Neural crest cell (in vitro differentiated cells): ENCODE data around the gene KCNH6. TPM values are rescaled to one million over a fixed set of nuclear protein-coding genes. Genes with fewer than 3 reads are reported as not detected.

Source experiments
- DNase-seq: peaks from one replicate; pipeline ENCODE4 v3.0.0; 2021; ENCODE audit warnings: low read depth, mixed read lengths, low spot score
- H3K27ac Mint-ChIP-seq: one replicate; pipeline ENCODE4 v1.8.0; 2021; ENCODE audit warnings: mild to moderate bottlenecking, mixed read lengths; ENCODE audit not compliant: unreplicated experiment
- H3K27me3 Mint-ChIP-seq: 2 replicates; pipeline ENCODE4 v1.8.0; 2021; ENCODE audit warnings: low read depth, mild to moderate bottlenecking, mixed read lengths
- H3K36me3 Mint-ChIP-seq: 2 replicates; pipeline ENCODE4 v1.8.0; 2021; ENCODE audit warnings: low read depth, mild to moderate bottlenecking, mixed read lengths
- H3K4me1 Mint-ChIP-seq: 2 replicates; pipeline ENCODE4 v1.8.0; 2021; ENCODE audit warnings: mixed read lengths
- H3K4me3 Mint-ChIP-seq: one replicate; pipeline ENCODE4 v1.8.0; 2021; ENCODE audit warnings: mild to moderate bottlenecking, mixed read lengths
- H3K9me3 Mint-ChIP-seq: 2 replicates; pipeline ENCODE4 v1.8.0; 2021; ENCODE audit warnings: mixed read lengths
- total RNA-seq: library from RNA; stranded (reverse); gene quantifications from 2 replicates; pipeline ENCODE4 v1.2.1, GENCODE V29; 2021
- TF ChIP-seq, protein P1 (sequence below): fragments of 200-600 bp; sonication (generic); conservative IDR thresholded peaks from 2 replicates; pipeline ENCODE4 v1.5.0; 2021; ENCODE audit warnings: antibody characterized with exemption, mild to moderate bottlenecking

Gene KCNH6
- total RNA-seq, 1 donor from 2014 or later: 0.12 TPM

DNA sequence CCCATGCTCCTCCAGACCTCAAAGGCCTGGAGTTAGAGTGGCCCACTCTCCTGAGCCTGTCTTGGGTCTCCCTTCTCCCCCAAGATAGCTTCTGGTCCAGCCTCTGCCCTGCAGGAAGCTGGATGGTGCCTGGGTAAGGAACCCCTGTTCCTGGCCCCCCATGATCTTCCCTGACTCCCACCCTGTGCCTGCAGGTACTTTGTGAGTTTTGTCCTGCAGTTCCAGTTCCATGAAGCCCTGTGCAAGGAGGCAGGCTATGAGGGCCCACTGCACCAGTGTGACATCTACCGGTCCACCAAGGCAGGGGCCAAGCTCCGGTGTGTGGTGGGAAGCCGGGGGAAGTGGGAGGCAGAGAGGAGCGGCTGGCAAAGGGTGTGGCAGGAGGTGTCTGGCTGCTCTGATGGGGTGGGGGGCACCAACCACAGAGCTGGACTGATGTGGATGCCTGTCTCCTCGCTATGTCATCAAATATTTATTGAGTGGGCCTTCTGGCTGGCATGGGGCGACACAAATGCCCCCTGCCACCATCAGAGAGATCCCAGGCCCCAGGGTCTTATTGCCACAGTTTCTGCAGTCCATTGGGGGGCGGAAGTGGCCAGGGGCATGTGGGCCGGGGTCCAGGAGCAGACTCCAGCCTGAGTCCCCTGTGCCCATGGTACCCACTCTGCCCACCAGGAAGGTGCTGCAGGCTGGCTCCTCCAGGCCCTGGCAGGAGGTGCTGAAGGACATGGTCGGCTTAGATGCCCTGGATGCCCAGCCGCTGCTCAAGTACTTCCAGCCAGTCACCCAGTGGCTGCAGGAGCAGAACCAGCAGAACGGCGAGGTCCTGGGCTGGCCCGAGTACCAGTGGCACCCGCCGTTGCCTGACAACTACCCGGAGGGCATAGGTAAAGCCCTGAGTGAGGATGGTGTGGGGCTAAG lies 39.2 kb upstream of the KCNH6 start:
- Mint-ChIP-seq H3K27ac (no peak overlapping the region), H3K9me3 (no peaks in the 10 kb centered on the region), H3K27me3 (peaks cover 15% of the 10 kb centered on the region), H3K4me3 (no peak overlapping the region), H3K36me3 (no peaks in the 10 kb centered on the region), H3K4me1 (no peaks in the 10 kb centered on the region)
- TF ChIP-seq, protein P1, sequence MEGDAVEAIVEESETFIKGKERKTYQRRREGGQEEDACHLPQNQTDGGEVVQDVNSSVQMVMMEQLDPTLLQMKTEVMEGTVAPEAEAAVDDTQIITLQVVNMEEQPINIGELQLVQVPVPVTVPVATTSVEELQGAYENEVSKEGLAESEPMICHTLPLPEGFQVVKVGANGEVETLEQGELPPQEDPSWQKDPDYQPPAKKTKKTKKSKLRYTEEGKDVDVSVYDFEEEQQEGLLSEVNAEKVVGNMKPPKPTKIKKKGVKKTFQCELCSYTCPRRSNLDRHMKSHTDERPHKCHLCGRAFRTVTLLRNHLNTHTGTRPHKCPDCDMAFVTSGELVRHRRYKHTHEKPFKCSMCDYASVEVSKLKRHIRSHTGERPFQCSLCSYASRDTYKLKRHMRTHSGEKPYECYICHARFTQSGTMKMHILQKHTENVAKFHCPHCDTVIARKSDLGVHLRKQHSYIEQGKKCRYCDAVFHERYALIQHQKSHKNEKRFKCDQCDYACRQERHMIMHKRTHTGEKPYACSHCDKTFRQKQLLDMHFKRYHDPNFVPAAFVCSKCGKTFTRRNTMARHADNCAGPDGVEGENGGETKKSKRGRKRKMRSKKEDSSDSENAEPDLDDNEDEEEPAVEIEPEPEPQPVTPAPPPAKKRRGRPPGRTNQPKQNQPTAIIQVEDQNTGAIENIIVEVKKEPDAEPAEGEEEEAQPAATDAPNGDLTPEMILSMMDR: no peak
- no peak for DNase-seq

DNA sequence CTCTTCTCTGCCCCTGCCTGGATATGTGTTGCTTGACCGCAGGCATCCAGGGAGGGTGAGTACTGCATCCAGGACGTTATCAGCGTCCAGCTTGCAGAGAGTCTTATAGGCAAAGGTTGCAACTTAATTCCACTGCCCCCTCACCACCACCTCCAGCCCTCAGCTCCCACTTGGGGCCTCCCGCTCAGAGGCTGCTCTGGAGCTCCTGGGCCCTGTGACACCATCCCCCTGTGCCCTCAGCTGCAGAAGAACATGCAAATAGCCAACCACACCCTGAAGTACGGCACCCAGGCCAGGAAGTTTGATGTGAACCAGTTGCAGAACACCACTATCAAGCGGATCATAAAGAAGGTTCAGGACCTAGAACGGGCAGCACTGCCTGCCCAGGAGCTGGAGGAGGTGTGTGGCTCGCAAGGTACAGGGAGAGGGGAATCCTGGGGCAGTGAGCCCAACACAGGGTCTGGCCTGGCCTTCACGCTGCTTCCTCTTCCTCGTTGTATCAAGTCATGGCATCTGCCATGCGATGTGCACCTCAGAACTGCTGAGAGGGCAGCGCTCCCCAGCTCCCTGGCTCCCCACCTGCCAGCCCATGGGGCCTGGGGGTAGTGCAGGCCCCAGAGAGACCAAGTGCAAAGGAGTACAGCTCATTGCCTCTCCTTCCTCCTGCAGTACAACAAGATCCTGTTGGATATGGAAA lies 36.7 kb upstream of the KCNH6 start:
- peak overlapping the region; percentile 44 for H3K27ac Mint-ChIP-seq
- H3K36me3 Mint-ChIP-seq: no peaks in the 10 kb centered on the region
- TF ChIP-seq, protein P1: no peak
- H3K4me3 Mint-ChIP-seq: no peak overlapping the region
- no peaks in the 10 kb centered on the region for H3K4me1 Mint-ChIP-seq
- peaks cover 11% of the 10 kb centered on the region for H3K27me3 Mint-ChIP-seq
- H3K9me3 Mint-ChIP-seq: no peaks in the 10 kb centered on the region
- DNase-seq: no peak

DNA sequence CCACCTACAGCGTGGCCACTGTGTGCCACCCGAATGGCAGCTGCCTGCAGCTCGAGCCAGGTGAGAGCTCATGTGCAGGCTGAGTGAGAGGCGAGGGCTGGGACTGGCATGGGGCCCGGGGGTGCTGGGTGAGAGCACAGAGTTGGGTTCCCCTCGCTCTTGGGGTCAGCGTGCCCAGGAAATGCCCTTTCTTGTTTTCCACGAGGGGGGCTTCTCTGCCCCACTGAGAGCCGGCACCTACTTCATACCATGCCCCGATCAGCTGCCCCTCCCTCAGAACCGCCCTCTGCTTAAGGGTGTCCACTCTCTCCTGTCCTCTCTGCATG lies 36.2 kb upstream of the KCNH6 start:
- H3K27me3 Mint-ChIP-seq: peaks cover 11% of the 10 kb centered on the region
- H3K4me3 Mint-ChIP-seq: no peak overlapping the region
- H3K36me3 Mint-ChIP-seq: no peaks in the 10 kb centered on the region
- TF ChIP-seq, protein P1: no peak
- no peaks in the 10 kb centered on the region for H3K4me1 Mint-ChIP-seq
- no peaks in the 10 kb centered on the region for H3K9me3 Mint-ChIP-seq
- DNase-seq: no peak
- H3K27ac Mint-ChIP-seq: no peak overlapping the region

DNA sequence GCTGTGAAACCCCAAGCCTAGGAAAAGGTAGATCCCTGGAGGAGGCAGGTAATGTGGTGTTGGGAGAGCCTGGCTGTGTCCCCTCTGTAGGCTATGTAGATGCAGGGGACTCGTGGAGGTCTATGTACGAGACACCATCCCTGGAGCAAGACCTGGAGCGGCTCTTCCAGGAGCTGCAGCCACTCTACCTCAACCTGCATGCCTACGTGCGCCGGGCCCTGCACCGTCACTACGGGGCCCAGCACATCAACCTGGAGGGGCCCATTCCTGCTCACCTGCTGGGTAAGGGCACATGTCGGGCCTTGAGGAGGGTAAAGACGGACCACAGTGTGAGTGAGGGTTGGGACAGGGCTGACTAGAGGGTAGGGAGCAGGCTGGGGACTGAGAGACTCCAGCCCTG lies 34.3 kb upstream of the KCNH6 start:
- H3K4me1 Mint-ChIP-seq: no peaks in the 10 kb centered on the region
- H3K9me3 Mint-ChIP-seq: no peaks in the 10 kb centered on the region
- no peak overlapping the region for H3K27ac Mint-ChIP-seq
- H3K36me3 Mint-ChIP-seq: no peaks in the 10 kb centered on the region
- no peak overlapping the region for H3K4me3 Mint-ChIP-seq
- TF ChIP-seq, protein P1: no peak
- H3K27me3 Mint-ChIP-seq: peaks cover 8% of the 10 kb centered on the region
- DNase-seq: no peak

DNA sequence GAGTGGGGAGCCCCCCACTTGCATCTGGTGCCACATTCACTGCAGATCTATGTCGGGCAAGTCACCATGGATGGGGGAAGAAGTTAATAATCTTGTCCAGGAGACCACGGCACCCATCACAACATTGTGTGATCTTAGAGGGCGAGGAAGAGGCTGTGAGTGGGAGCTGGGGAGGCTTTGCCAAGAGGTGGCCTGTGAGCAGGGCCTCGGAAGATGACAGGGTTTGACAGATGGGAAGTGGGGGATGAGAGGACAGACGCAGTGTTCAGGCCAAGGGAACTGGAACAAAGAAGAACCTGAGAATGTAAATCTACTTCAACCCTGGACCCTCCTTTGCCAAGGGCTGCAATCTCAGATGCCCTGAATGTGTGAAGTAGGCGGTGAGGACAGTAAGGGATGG lies 33.9 kb upstream of the KCNH6 start:
- Mint-ChIP-seq H3K27ac (no peak overlapping the region), H3K36me3 (no peaks in the 10 kb centered on the region), H3K4me1 (no peaks in the 10 kb centered on the region), H3K9me3 (no peaks in the 10 kb centered on the region), H3K4me3 (no peak overlapping the region), H3K27me3 (peaks cover 8% of the 10 kb centered on the region)
- TF ChIP-seq, protein P1: no peak
- no peak for DNase-seq
